Stimulated activated CD8-positive, alpha-beta memory T cell treated with anti-CD3 and anti-CD28 coated beads, Interleukin-4, amount 100 ng/mL, for 4 hours (primary cell): ENCODE measurements around the gene EZR.
"Not testable (repeated sequence)": the region's sequence is repeated elsewhere in the genome, so short reads cannot be mapped to it uniquely, and the experiment has no call there.

ENCODE experiments used
- DNase-seq, 2 donors: peaks; one replicate each; pipeline ENCODE4 v3.0.0-alpha.2; 2020; ENCODE audit warnings: low read depth in 2 of 2, low spot score in 1 of 2

The EZR gene

DNA sequence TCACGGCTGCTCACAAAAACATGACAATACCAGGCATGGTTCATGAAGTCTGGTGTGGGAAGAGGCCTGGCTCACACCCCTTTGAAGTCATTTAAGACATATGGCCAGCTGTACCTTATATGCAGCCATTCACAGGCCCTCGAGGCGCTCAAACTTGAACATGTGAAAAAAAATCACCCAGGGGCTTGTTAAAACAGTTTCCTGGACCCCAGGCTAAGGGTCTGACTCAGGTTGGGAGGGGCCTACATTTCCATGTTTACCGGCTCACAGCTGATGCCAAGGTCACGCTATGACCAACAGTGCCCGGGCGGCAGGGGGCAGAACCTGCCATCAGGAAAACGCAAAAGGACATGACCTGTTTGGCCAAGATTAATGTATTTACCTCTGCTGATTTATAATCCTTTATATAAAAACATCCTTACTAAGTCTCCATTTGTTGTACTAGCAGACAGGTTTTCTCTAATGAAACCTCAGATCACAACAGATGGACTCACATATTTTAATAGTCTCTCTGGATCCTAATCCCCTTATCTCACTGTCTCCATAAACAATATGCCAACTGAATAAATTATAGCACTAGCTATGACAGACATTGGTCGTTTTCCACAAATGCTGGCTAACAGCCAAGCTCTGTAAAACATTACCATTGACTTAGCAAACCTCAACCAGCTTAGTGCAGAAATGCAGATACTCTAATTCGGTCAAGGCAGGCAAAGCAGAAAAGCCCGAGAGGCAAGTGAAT, 19.9 kb downstream of the EZR start:
- DNase-seq, result no peak

DNA sequence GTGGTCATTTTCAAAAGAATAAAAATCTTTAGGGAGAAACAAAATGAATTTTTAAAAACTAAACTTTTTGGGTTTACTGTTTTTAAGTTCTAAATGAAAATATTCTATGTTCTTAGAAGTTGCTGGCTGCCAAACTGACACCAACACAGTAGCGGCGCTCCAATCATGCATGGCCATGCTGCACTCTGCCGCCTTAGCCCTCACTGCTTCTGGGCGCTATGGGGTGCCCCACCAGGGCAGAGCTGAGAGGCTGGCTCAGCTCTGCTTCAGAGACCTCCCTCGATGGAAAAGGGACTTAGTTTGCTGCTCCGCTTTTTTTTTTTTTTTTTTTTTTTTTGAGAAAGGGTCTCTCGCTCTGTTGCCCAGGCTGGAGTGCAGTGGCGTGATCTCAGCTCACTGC, 20.9 kb downstream of the EZR start:
- no peak for DNase-seq

DNA sequence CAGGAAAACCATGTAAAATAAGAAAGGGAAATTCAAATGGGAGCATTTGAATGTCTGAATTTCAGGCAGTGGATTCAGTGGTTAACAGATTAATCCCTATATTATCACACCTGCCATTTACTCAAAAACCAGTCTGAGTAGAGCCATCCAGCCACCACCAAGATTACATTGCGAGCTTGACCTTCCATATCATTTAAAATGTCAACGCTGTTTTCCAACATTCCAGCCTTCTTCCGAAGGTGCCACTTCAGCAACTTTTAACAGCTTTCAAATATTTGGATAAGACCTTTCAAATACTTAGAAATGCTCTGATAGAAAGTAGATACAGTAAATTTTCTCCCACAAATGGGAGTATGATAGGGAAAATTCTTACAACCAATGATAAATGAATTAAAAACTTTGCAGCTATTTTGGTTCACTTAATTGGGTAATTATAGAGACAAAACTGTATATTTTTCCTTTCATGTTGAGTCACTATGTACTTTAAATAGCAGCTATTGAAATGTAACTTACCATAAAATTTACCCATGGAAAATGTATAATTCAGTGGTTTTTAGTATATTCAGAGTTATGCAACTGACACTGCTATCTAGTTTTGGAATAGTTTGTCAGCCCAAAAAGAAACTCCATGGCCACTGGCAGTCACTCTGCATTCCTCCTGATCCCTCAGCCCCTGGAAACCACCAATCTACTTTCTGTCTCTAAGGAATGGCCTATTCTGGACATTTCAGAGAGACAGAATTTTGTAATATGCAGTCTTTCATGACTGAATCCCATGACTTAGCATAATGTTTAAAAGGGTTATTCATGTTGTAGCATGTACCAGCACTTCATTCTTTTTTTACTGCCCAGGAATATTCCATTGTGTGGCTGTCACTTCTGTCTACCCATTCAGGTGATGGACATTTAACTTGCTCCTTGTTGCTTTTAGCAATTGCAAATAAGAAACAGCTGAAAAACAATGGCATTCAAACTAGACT, 21.5 kb downstream of the EZR start:
- no peak for DNase-seq

DNA sequence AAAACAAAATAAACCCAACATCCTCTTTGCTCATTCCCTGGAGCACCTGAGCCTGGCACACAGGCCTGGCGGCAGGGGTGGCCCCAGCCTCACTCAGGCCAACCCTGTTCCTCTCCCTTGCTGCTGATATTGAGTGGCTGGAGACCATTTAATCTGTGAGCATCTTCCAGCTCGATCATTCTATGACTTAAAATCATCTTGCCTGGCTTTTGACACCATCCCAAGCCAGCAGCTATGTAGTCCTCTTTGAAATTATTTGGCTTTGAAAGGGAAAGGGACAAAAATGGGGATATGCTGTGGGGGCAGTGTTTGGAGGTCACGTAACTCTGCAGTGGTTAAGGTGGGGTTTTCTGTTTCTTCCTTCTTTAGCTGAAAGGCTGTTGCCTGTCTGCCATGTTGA, 22.8 kb downstream of the EZR start:
- no peak for DNase-seq

DNA sequence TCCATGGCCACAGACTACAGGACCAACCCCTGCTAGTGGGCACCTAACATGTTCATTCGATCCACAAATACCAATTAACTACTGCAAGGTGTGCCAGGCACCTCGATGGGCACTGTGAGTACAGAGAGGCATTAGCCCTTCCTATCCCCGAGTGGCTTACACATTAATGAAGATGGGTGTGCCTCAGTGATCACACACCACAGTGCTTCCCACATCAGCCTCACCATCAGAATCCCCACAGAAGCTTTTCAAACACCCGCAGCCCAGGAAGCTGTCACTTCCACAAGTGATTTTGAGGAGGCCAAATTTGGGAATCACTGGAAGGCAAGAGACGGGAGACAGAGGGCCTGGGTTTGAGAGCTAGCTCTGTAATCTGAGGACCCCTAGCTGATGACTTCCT, 23.7 kb downstream of the EZR start:
- no peak for DNase-seq

DNA sequence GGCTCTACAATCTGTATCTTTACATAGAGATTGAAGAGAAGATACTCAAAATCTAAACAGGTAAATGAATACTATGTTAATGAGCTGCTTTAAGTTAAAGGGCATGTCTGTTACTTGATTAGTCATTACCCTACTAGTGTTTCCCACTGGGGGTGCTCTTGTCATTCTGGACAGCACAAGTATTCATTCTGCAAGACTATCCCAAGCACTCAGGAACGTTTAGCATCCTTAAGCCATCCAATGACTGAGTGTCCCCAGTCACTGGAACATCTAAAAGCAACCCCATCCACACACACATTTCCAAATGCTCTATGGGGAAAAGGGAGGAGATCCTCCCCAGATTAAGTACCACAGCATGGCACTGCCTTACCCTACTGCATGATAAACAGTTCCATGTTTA, 25.7 kb downstream of the EZR start:
- DNase-seq, result no peak

DNA sequence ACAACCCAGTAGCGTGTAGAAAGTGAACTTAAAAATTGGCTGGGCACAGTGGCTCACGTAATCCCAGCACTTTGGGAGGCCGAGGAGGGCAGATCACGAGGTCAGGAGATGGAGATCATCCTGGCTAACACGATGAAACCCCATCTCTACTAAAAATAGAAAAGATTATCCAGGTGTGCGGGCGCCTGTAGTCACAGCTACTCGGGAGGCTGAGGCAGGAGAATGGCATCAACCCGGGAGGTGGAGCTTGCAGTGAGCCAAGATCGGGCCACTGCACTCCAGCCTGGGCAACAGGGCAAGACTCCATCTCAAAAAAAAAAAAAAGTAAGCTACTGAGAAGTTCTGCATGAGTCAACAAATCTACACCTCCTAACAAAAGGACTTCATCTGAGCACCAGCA, 26.7 kb downstream of the EZR start:
- DNase-seq, result not testable (repeated sequence)

DNA sequence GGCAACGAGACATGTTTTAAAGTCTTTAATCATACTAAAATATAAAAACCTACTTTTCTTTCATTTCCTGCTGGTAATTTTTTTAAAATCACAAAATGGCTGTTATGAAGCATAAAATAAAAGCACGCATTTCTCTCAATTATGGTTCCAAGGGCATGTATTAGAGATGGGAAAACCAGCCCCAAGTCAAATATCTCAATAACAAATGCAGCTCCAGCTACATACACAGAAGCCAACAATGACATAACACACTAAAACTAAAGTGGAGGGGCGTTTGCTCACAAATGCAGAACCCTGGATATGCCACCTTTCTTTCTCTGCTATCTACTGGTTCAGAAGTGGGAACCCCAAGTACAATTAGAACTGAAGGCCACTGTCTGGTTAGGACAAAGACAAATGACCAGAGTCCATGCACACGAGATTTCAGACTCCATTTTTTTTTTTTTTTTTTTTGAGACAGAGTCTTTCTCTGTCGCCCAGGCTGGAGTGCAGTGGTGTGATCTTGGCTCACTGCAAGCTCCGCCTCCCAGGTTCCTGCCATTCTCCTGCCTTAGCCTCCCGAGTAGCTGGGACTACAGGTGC, 27.8 kb downstream of the EZR start:
- DNase-seq, result no peak

DNA sequence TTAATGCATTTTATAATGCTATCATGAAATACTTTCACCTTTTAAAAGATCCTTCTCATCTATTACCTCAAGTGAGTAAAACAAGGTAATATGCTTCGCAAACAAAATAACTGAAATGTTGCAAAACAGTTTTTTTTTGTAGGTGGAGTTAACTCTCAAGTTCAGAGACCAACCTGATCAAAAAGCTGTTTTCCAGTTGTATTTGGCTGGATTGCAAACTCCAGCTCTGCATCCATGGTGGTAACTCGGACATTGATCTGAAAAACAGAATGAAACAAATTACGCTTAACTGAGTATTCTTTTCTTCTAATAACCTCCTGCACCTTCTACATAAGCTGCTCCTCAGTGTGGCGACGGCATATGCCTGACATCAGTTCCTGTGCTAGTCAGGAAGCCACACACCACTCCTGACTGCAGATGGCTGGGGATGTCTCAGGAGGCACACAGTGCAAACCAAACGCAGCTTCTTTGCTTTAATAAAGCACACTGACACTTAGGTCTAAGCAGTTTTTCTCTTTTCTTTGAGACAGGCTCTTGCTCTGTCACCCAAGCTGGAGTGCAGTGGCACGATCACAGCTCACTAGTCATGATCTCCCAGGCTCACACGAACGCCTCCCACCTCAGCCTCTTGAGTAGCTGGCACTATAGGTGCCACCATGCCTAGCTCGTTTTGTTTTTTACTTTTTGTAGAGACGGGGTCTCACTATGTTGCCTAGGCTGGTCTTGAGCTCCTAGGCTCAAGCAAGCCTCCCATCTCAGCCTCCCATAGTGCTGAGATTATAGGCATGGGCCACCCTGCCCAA, 29.9 kb downstream of the EZR start:
- peak; percentile 17 to 18 for DNase-seq

DNA sequence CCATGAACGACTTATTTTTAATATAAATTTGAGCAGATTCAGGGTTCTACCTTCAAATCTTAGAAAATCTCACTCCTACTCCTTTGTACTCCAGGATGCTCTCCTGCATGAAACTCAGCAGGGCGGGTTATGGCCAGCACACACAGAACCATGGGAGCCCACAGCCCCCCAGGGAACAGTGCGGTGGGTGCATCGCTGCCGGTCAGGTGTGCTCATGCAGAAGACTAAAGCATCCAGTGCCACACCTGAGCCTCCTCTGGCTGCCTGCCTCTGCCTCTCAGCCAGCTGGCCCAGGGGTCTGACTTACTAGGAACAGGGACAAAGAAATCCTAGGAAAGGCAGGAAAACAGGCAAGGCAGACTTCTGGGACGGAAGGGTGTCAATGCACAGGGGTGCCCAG, 31.8 kb downstream of the EZR start:
- no peak for DNase-seq

DNA sequence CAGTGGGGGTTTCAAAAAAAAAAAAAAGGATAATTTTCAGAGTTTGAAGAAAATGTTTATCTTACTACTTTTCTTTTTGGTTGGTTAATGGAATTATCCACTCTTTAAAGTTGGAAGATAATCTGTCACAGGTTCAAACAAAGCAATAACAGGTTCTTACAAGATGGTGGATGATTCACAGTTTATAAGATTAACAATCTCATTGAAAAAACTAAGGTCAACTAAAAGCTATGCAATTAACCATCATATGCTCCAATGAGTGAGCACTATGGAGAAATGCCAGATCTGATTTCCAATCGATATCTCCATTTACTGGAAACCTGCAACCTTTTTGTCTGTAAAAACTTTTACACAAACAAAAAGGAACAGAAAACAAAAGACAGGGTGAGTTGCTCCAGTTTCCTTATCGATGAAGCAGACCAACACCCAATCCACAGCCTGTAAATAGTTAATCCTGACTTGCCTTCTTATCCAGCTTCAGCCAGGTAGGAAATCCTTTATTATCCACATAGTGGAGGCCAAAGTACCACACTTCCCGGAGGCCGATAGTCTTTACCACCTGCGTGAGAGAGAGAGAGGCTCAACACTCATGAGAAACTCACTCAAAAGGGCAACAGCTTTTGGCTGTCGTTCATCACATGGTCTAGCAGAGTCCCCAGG, 32.4 kb downstream of the EZR start:
- DNase-seq, result no peak

DNA sequence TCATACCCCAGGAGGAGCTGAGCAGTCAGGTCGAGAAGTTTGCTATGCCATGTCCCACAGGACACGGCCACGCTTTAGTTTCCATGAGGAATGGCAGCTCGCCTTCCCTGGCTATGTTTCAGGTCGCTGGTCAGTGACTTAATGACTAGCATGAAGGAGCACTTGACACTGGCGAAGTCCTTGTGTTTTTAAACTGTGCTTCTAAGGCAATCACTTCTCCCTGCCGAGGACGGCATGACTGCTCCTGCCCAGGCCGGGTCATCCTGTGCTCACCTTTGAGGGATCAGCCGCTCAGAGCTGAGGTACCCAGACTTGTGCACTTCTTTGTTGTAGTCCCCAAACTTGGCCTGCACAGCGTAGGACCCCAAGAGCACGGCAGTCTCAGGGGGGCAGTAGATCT, 34.1 kb downstream of the EZR start:
- DNase-seq, result no peak

DNA sequence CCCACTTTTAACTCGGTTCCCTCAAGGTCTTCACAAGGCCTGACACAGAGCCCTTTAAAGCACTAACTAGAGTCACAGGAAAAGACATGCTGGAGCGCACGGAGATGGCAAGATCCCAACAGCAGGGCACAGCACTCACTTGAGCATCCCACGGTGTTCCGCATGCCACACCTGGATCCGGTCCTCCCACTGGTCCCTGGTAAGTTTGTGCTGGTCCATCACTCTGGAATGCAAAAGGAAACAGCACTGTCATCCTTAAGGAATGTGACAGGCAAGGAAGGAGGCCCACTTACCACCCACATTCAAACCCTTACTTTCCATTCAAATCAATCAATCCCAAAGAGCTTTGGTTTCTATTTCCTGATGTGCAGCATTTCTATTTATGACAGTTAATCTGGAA, 34.7 kb downstream of the EZR start:
- DNase-seq, result no peak

DNA sequence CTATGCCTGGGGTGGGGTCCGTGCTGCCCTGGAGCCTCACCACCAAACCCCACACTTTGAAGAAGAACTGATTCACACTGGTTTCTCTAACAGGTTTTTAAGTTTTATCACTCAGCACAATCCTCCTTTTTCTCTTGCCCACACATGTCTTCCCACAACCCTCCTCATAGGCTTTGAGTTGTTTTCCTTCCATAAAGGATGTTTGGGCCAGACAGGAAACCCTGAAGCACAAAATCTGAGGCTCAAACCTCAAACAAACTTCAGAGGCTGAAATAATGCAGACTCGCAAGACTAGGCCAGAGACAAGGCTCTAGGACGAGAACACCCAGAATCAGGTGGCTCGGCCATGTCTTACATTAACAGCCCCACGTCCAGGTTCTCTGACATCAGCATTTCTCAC, 35.3 kb downstream of the EZR start:
- DNase-seq, result no peak

DNA sequence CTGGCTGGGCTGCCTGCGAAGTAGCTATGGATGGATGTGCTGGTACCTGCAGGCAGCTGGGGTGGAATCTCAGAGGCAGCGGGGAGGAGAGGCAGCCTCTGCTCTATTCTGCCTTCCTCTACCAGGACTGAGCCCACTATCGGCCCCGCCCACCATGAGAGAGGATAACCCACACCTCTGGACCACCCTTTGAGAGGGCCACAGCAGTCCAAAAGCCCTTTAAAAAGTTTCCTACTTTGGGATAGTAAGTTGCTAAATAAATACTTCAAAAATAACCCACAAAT, 36.1 kb downstream of the EZR start:
- no peak for DNase-seq

DNA sequence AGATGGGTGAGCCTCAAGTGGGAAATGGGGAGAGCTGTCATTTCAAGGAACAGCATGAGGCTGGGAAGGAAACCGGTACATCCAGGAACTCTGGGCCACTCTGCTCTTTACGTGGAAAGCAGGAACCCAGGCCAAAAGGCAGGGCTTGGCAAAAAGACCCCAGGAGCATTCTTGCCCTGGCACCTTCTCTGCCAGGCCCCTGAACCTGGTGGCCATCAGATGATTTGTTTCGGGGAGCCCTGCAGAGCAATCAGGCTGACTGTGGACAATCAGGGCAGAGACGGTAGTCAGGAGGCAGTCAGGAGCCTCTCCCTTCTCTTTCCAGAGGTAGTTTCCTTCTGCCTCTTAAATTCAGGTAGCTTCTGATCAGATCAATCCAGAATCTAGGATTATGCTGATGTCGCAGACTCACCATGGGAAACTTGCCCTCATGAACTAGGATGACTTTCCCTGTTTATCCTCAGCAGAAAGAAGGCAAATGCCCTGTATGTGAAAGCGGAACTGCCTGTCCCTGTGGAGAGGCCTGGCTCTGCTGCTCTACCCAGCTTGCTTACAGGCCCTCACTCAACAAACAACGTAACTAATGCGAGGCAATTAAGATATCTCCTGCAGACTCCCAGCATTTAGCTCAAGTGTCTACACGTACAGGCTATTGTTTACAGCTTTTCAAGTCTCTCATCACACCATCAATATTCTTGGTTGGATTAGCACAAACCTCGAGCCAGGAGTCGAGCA, 36.6 kb downstream of the EZR start:
- DNase-seq, result no peak

DNA sequence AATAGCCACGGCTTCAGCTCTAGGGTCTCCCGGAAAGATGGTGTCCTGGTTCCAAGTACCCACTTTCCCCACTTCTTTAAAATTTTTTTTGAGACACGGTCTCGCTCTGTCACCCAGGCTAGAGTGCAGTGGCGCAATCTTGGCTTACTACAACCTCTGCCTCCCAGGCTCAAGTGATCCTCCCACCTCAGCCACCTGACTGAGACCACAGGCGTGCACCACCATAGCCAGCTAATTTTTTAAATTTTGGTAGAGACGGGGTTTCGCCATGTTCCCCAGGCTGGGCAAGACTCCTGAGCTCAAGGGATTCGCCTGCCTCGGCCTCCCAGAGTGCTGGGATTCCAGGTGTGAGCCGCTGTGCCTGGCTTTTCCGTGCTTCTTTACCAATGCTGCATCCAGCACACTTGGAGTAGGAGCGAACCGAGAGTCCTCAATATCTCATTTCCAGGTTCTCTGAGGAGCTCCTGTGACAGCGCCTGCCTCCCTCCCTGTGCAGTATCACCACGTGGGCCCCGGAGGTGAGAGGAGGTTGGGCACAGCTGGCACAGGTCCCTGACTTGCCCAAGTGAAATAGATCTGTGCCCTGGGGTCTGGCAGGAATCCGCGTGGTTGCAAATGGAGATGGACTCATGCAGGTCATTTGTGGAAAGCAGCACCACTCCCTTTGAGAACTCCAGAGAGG, 37.3 kb downstream of the EZR start:
- no peak for DNase-seq

DNA sequence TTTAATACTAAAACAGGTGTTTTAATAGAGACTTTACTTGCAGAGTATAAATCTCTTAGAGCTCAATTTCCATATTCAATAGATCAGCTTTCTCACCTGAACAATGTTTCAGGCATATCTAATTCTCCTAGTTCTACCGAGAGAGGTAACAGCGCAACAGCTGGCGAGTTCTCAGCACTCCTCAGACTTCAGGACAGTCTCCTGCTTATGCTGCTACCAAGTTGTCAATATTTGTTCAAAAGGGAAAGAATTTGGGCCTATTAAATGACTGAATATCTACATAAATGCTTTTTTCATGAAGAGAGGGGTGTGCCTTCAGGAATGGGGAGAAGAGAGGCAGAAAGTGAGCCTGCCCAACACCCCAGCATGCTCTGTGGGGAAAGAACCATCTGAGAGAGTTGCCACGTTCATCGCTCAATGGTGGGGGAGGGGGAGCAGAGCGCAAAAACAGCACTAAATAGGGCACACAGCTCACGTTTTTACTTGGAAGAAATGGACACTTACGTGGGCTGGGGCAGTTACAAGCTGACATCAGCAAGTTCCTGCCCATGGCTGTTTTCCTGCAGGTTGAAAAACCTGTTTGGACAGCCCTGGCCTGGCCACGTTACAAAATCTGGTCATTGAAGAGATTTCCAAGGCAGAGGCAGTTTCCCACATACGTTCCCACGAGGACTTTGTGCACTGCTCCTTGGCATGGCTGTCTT, 38.0 kb downstream of the EZR start:
- no peak for DNase-seq

DNA sequence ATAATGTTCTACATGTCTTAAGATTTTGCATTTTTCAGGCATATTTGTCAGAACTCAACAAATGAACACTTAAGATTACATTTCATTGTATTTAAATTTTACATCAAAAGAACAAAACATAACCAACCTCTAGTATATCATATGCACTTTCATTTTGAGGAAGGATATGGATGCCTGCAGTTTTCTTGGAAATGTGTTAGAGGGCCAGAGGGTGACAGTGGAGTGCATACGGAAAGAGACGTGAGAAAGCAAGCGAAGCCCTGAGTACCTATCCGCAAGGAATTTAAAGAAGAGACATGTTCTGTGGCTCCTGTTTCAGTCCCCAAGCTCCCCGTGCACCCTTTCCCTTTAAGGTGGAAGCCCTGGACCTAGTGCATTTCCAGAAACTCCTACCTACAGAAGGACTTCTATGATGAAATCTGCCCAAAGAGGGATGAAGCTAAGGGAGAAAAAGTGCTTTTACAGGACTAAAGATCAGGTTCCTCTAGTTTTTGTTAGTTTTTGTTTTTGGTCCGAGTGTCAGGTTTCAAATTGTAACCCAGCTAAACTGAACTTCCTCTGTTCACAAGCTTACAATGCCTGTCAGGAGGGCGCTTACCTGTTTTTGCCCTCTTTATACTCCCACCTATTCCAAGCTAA, 38.8 kb downstream of the EZR start:
- no peak for DNase-seq
